Measurements from ENCODE around the gene DST. TPM values are rescaled to one million over a fixed set of nuclear protein-coding genes. Genes with fewer than 3 reads are reported as not detected.

The DST gene
- total and polyA plus RNA-seq, 2 of the 8 experiments (the other 6 are each of a cell fraction or from before 2014, with no cell fraction given) = 49.4 to 116 TPM

- no peak for TF ChIP-seq CHD7 (IDR thresholded peaks at IDR 0.05; ENCODE audit: insufficient replicate concordance, low read length)
Observed at GRCh38 chr6:56669041-56669440, 26.4 kb upstream of the DST start (continued).
